GM23248 (cell line): ENCODE measurements around the gene CASP3.

Experiments used
- EZH2 ChIP-seq: fragments of 200-600 bp; sonication (generic); IDR thresholded peaks from 2 replicates; pipeline ENCODE4 v1.6.1; 2018; ENCODE audit warnings: antibody characterized with exemption, mild to moderate bottlenecking; ENCODE audit not compliant: insufficient read depth, poor library complexity, severe bottlenecking
- EZH2phosphoT487 ChIP-seq: fragments of 200-600 bp; sonication (generic); IDR thresholded peaks from 2 replicates; pipeline ENCODE4 v1.6.1; 2018; ENCODE audit warnings: antibody characterized with exemption, moderate library complexity, mild to moderate bottlenecking, low read depth; ENCODE audit not compliant: insufficient read depth

- no peak for TF ChIP-seq EZH2
- no peak for TF ChIP-seq EZH2phosphoT487
Observed at GRCh38 chr4:184635381-184635780, 13.9 kb downstream of the CASP3 start.
